HepG2 (cell line): ENCODE measurements around the gene JMJD6. TPM values are rescaled to one million over a fixed set of nuclear protein-coding genes. Genes with fewer than 3 reads are reported as not detected.
A peak's percentile ranks its signal among the peaks of the same experiment; 100 is the strongest.

Experiments used
- EED ChIP-seq: sonication (generic); formaldehyde crosslinking; IDR thresholded peaks from 2 replicates; pipeline ENCODE4 v1.5.0; 2020; ENCODE audit warnings: mild to moderate bottlenecking, missing genetic modification reagents
- ELK4 ChIP-seq: sonication (generic); formaldehyde crosslinking; IDR thresholded peaks from 2 replicates; pipeline ENCODE4 v1.9.0; 2021; ENCODE audit warnings: missing genetic modification reagents, borderline replicate concordance
- IRF9 ChIP-seq: sonication (generic); formaldehyde crosslinking; IDR thresholded peaks from 2 replicates; pipeline ENCODE4 v1.8.0; 2022; ENCODE audit warnings: missing genetic modification reagents, mild to moderate bottlenecking, borderline replicate concordance
- PTBP1 ChIP-seq: fragments of 200-400 bp; formaldehyde crosslinking; IDR thresholded peaks from 2 replicates; pipeline ENCODE4 v1.6.1; 2018; ENCODE audit warnings: low read length, low read depth; ENCODE audit not compliant: poor library complexity, severe bottlenecking
- REL ChIP-seq: sonication (generic); formaldehyde crosslinking; conservative IDR thresholded peaks from 2 replicates; pipeline ENCODE4 v1.8.0; 2022; ENCODE audit warnings: mild to moderate bottlenecking, missing genetic modification reagents, moderate library complexity
- SIN3A ChIP-seq: IDR thresholded peaks from 2 replicates; pipeline ENCODE4 v1.6.1; 2011; ENCODE audit warnings: low read depth, mild to moderate bottlenecking, control low read depth, low read length, borderline replicate concordance
- TBX3 ChIP-seq: fragments of 450-650 bp; IDR thresholded peaks from 2 replicates; pipeline ENCODE4 v1.6.1; 2017; ENCODE audit warnings: antibody characterized with exemption, mild to moderate bottlenecking, inconsistent platforms, borderline replicate concordance
- ZBTB43 ChIP-seq: sonication (generic); formaldehyde crosslinking; conservative IDR thresholded peaks from 2 replicates; pipeline ENCODE4 v1.4.0; 2020; ENCODE audit warnings: missing genetic modification reagents
- ZNF180 ChIP-seq: sonication (generic); formaldehyde crosslinking; IDR thresholded peaks from 2 replicates; pipeline ENCODE4 v1.4.0; 2020; ENCODE audit warnings: low read depth, missing genetic modification reagents, borderline replicate concordance
- ZNF530 ChIP-seq: sonication (generic); formaldehyde crosslinking; IDR thresholded peaks from 2 replicates; pipeline ENCODE4 v1.5.0; 2020; ENCODE audit warnings: low read depth, mild to moderate bottlenecking, missing genetic modification reagents
- ZNF749 ChIP-seq: sonication (generic); formaldehyde crosslinking; IDR thresholded peaks from 2 replicates; pipeline ENCODE4 v1.8.0; 2022; ENCODE audit warnings: mild to moderate bottlenecking, missing genetic modification reagents, moderate library complexity, borderline replicate concordance
- ZNF83 ChIP-seq: sonication (generic); formaldehyde crosslinking; IDR thresholded peaks from 2 replicates; pipeline ENCODE4 v1.4.0; 2020; ENCODE audit warnings: missing genetic modification reagents, mild to moderate bottlenecking, borderline replicate concordance
- polyA plus RNA-seq, 8 experiments: library from polyadenylated mRNA; depleted of rRNA in 3 of 8; stranded (reverse) in 7 of 8; unstranded in 1 of 8; fragments of >200 nt; fragmentation: Illumina TruSeq in 4 of 8; extraction: Trizol in 4 of 8; gene quantifications; 2 replicates each; pipeline versions ENCODE4 v1.2.1 to v1.2.3, GENCODE V29; 2011 to 2016; ENCODE audit warnings: low read depth in 4 of 8, missing spikeins in 1 of 8, mixed read lengths in 1 of 8; ENCODE audit not compliant: insufficient read depth in 1 of 8
- total RNA-seq, 5 experiments: library from RNA; depleted of rRNA; stranded (reverse); fragments of >200 nt; fragmentation: Illumina TruSeq; extraction: Trizol; gene quantifications; 2 replicates each; pipeline ENCODE4 v1.2.3, GENCODE V29; 2016; ENCODE audit warnings: low read depth in 1 of 5
- TF ChIP-seq, protein P1 (sequence below): sonication (generic); formaldehyde crosslinking; IDR thresholded peaks from 2 replicates; pipeline ENCODE4 v1.5.0; 2020; ENCODE audit warnings: missing genetic modification reagents, mild to moderate bottlenecking, borderline replicate concordance
- TF ChIP-seq, protein P2 (sequence below): IDR thresholded peaks from 2 replicates; pipeline ENCODE4 v1.4.0; 2020; ENCODE audit warnings: mild to moderate bottlenecking, missing genetic modification reagents
- TF ChIP-seq, protein P3 (sequence below): sonication (generic); formaldehyde crosslinking; IDR thresholded peaks from 2 replicates; pipeline ENCODE4 v1.4.0; 2020; ENCODE audit warnings: mild to moderate bottlenecking, low read depth, missing genetic modification reagents

JMJD6 gene
- total and polyA plus RNA-seq, 2 of the 13 experiments (the other 11 are each of a cell fraction or from before 2014, with no cell fraction given), result 33.6 to 41.0 TPM

GRCh38 chr17:76725580-76726230 is 701 bp downstream of the JMJD6 start (continued):
- TF ChIP-seq, protein P1, sequence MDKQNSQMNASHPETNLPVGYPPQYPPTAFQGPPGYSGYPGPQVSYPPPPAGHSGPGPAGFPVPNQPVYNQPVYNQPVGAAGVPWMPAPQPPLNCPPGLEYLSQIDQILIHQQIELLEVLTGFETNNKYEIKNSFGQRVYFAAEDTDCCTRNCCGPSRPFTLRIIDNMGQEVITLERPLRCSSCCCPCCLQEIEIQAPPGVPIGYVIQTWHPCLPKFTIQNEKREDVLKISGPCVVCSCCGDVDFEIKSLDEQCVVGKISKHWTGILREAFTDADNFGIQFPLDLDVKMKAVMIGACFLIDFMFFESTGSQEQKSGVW, result no peak
- TF ChIP-seq, protein P2, sequence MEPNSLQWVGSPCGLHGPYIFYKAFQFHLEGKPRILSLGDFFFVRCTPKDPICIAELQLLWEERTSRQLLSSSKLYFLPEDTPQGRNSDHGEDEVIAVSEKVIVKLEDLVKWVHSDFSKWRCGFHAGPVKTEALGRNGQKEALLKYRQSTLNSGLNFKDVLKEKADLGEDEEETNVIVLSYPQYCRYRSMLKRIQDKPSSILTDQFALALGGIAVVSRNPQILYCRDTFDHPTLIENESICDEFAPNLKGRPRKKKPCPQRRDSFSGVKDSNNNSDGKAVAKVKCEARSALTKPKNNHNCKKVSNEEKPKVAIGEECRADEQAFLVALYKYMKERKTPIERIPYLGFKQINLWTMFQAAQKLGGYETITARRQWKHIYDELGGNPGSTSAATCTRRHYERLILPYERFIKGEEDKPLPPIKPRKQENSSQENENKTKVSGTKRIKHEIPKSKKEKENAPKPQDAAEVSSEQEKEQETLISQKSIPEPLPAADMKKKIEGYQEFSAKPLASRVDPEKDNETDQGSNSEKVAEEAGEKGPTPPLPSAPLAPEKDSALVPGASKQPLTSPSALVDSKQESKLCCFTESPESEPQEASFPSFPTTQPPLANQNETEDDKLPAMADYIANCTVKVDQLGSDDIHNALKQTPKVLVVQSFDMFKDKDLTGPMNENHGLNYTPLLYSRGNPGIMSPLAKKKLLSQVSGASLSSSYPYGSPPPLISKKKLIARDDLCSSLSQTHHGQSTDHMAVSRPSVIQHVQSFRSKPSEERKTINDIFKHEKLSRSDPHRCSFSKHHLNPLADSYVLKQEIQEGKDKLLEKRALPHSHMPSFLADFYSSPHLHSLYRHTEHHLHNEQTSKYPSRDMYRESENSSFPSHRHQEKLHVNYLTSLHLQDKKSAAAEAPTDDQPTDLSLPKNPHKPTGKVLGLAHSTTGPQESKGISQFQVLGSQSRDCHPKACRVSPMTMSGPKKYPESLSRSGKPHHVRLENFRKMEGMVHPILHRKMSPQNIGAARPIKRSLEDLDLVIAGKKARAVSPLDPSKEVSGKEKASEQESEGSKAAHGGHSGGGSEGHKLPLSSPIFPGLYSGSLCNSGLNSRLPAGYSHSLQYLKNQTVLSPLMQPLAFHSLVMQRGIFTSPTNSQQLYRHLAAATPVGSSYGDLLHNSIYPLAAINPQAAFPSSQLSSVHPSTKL, result 0 out of 2 replicates have a peak, but pooled peaks have one; percentile 8
- TF ChIP-seq ZNF180 (CRISPR knock-in tag) (no peak), IRF9 (no peak), ZBTB43 (CRISPR knock-in tag) (no peak), EED (CRISPR knock-in tag) (no peak), ZNF83 (CRISPR knock-in tag) (no peak), REL (CRISPR knock-in tag) (no peak), TBX3 (no peak), ZNF749 (CRISPR knock-in tag) (no peak), ELK4 (CRISPR knock-in tag) (no peak), ZNF530 (CRISPR knock-in tag) (no peak), PTBP1 (no peak), SIN3A (no peak)
- TF ChIP-seq, protein P3, sequence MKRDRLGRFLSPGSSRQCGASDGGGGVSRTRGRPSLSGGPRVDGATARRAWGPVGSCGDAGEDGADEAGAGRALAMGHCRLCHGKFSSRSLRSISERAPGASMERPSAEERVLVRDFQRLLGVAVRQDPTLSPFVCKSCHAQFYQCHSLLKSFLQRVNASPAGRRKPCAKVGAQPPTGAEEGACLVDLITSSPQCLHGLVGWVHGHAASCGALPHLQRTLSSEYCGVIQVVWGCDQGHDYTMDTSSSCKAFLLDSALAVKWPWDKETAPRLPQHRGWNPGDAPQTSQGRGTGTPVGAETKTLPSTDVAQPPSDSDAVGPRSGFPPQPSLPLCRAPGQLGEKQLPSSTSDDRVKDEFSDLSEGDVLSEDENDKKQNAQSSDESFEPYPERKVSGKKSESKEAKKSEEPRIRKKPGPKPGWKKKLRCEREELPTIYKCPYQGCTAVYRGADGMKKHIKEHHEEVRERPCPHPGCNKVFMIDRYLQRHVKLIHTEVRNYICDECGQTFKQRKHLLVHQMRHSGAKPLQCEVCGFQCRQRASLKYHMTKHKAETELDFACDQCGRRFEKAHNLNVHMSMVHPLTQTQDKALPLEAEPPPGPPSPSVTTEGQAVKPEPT (CRISPR knock-in tag), result no peak
